Esophagus squamous epithelium (tissue), 4 donors: ENCODE measurements around the gene POLK.

Source experiments
- CTCF ChIP-seq, 6 experiments: fragments of 450-650 bp in 4 of 6; fragments of 200-600 bp in 2 of 6; sonication (generic) in 2 of 6; IDR thresholded peaks; one replicate each; pipeline ENCODE4 v1.5.1; 2016 to 2019; ENCODE audit warnings: antibody characterized with exemption in 6 of 6, mild to moderate bottlenecking in 4 of 6, moderate library complexity in 4 of 6
- POLR2A ChIP-seq, 4 donors: fragments of 450-650 bp; IDR thresholded peaks; one replicate each; pipeline ENCODE4 v1.6.1; 2017; ENCODE audit warnings: antibody characterized with exemption in 4 of 4, mild to moderate bottlenecking in 4 of 4, moderate library complexity in 3 of 4

- no peak for TF ChIP-seq CTCF (IDR thresholded peaks at IDR 0.05)
- no peak for TF ChIP-seq POLR2A (IDR thresholded peaks at IDR 0.05)
Observed at GRCh38 chr5:75536147-75536546, 24.5 kb downstream of the POLK start.
